Measurements from ENCODE around the gene PTPRT. TPM values are rescaled to one million over a fixed set of nuclear protein-coding genes. Genes with fewer than 3 reads are reported as not detected.

The PTPRT gene
- total RNA-seq, 6 donors from 2014 or later: 0.20 to 7.1 (median 3.8) TPM

- no peaks in the 10 kb centered on the region for H3K36me3 ChIP-seq
- 48 to 49% methylated on average over 10 to 13 of the region's 13 CpGs for WGBS, 2 donors
- H3K27me3 ChIP-seq: no peaks in the 10 kb centered on the region
- TF ChIP-seq CTCF (IDR thresholded peaks at IDR 0.05) (no peak), POLR2AphosphoS5 (IDR thresholded peaks at IDR 0.05) (no peak), POLR2A (IDR thresholded peaks at IDR 0.05) (no peak), EP300 (IDR thresholded peaks at IDR 0.05) (no peak)
- H3K4me3 ChIP-seq: no peak overlapping the region
- H3K4me1 ChIP-seq: no peaks in the 10 kb centered on the region
- peak in 1 of 2 donors; percentile 7 for ATAC-seq (ENCODE audit: low FRiP score in 2 of 2)
- H3K27ac ChIP-seq: no peak overlapping the region
- H3K9me3 ChIP-seq: no peaks in the 10 kb centered on the region
- DNase-seq: peak in 1 of 2 donors; percentile 3
Measured at GRCh38 chr20:43017241-43018030, 172.3 kb downstream of the PTPRT start.

- no peaks in the 10 kb centered on the region for H3K9me3 ChIP-seq
- no peaks in the 10 kb centered on the region for H3K27me3 ChIP-seq
- WGBS, 2 donors: 62 to 74% methylated on average over 3 to 4 of the region's 4 CpGs
- H3K27ac ChIP-seq: no peak overlapping the region
- DNase-seq: no peak
- no peak for ATAC-seq (ENCODE audit: low FRiP score in 2 of 2)
- H3K4me3 ChIP-seq: no peak overlapping the region
- TF ChIP-seq POLR2AphosphoS5 (IDR thresholded peaks at IDR 0.05) (no peak), EP300 (IDR thresholded peaks at IDR 0.05) (no peak), POLR2A (IDR thresholded peaks at IDR 0.05) (no peak), CTCF (IDR thresholded peaks at IDR 0.05) (no peak)
- H3K36me3 ChIP-seq: no peaks in the 10 kb centered on the region
- H3K4me1 ChIP-seq: no peaks in the 10 kb centered on the region
Measured at GRCh38 chr20:43016257-43016656, 173.4 kb downstream of the PTPRT start.

- DNase-seq (no peak), ATAC-seq (ENCODE audit: low FRiP score in 2 of 2) (no peak)
- no peak overlapping the region for H3K27ac ChIP-seq
- TF ChIP-seq CTCF (IDR thresholded peaks at IDR 0.05) (no peak), POLR2A (IDR thresholded peaks at IDR 0.05) (no peak), POLR2AphosphoS5 (IDR thresholded peaks at IDR 0.05) (no peak), EP300 (IDR thresholded peaks at IDR 0.05) (no peak)
- WGBS, 2 donors: 85 to 93% methylated on average over 1 of the region's 1 CpG
- H3K27me3 ChIP-seq: no peaks in the 10 kb centered on the region
- no peaks in the 10 kb centered on the region for H3K9me3 ChIP-seq
- H3K4me1 ChIP-seq: no peaks in the 10 kb centered on the region
- no peaks in the 10 kb centered on the region for H3K36me3 ChIP-seq
- H3K4me3 ChIP-seq: no peak overlapping the region
Measured at GRCh38 chr20:43015566-43015965, 174.1 kb downstream of the PTPRT start.

GRCh38 chr20:43014206-43014605 is 175.5 kb downstream of the PTPRT start:
- DNase-seq: no peak
- no peak overlapping the region for H3K4me3 ChIP-seq

More at GRCh38 chr20:43014206-43014605, 175.5 kb downstream of the PTPRT start:
- TF ChIP-seq POLR2AphosphoS5 (IDR thresholded peaks at IDR 0.05): no peak
- no peak for TF ChIP-seq POLR2A (IDR thresholded peaks at IDR 0.05)
- no peak for TF ChIP-seq CTCF (IDR thresholded peaks at IDR 0.05)
- TF ChIP-seq EP300 (IDR thresholded peaks at IDR 0.05): no peak
- H3K9me3 ChIP-seq: no peaks in the 10 kb centered on the region
- H3K27ac ChIP-seq: no peak overlapping the region
- H3K36me3 ChIP-seq: no peaks in the 10 kb centered on the region
- H3K4me1 ChIP-seq: no peaks in the 10 kb centered on the region
- WGBS, 2 donors: 78 to 85% methylated on average over 6 of the region's 6 CpGs
- no peaks in the 10 kb centered on the region for H3K27me3 ChIP-seq
- ATAC-seq (ENCODE audit: low FRiP score in 2 of 2): no peak
